AG04449 (cell line): ENCODE results near the gene SLC35F6.
"Not testable (repeated sequence)": the region's sequence is repeated elsewhere in the genome, so short reads cannot be mapped to it uniquely, and the experiment has no call there.

Source experiments
- CTCF ChIA-PET: fragments of 350-600 bp; formaldehyde crosslinking; extraction: SDS; loops from one replicate; lab custom pipeline; 2021; ENCODE audit warnings: antibody characterized with exemption; lab: Yijun Ruan, JAX
- POLR2A ChIA-PET: fragments of 400-600, 350-600 bp; formaldehyde crosslinking; extraction: SDS; loops from one replicate; lab custom pipeline; 2020; ENCODE audit warnings: antibody characterized with exemption, inconsistent platforms; lab: Yijun Ruan, JAX
- DNase-seq: peaks from one replicate; pipeline ENCODE4 v3.0.0-alpha.2; 2010; ENCODE audit warnings: low read depth, low spot score
- H3K4me3 ChIP-seq: 2 replicates; pipeline ENCODE4 v1.5.1; 2011; ENCODE audit warnings: low read depth, mild to moderate bottlenecking, control low read depth, low read length
- CTCF ChIP-seq: IDR thresholded peaks from one replicate; pipeline ENCODE4 v1.5.1; 2011; ENCODE audit warnings: mild to moderate bottlenecking, moderate library complexity, low read length, control low read depth, inconsistent platforms; ENCODE audit not compliant: insufficient read depth; ENCODE audit errors: missing control alignments

Gene SLC35F6

GRCh38 chr2:26793518-26793917 is 29.4 kb downstream of the SLC35F6 start:
- POLR2A ChIA-PET = no interaction called here
- no peak for TF ChIP-seq CTCF
- no peak for DNase-seq
- CTCF ChIA-PET = interaction anchor here (1.2 kb wide), 1 partner anchor 52 kb away, joined by 3 read pairs; no protein-coding TSS in a partner anchor
- no peak overlapping the region for H3K4me3 ChIP-seq

GRCh38 chr2:26795135-26795534 is 31.1 kb downstream of the SLC35F6 start:
- POLR2A ChIA-PET, DNase-seq, H3K4me3 ChIP-seq, CTCF ChIA-PET: not testable (repeated sequence)

GRCh38 chr2:26801328-26801727 is 37.2 kb downstream of the SLC35F6 start:
- DNase-seq = no peak
- TF ChIP-seq CTCF = no peak
- ChIA-PET CTCF (no interaction called here), POLR2A (no interaction called here)
- H3K4me3 ChIP-seq = no peak overlapping the region

- ChIA-PET POLR2A (no interaction called here), CTCF (no interaction called here)
- no peak for DNase-seq
- no peak for TF ChIP-seq CTCF
- H3K4me3 ChIP-seq = no peak overlapping the region
Observed at GRCh38 chr2:26801796-26802195, 37.7 kb downstream of the SLC35F6 start.

- peak; percentile 46 for DNase-seq
- TF ChIP-seq CTCF = no peak
- CTCF ChIA-PET = interaction anchor here (1.4 kb wide), 1 partner anchor 41 kb away, joined by 3 read pairs; no protein-coding TSS in a partner anchor
- POLR2A ChIA-PET = no interaction called here
- no peak overlapping the region for H3K4me3 ChIP-seq
Observed at GRCh38 chr2:26805241-26805676, 41.2 kb downstream of the SLC35F6 start.

- CTCF ChIA-PET = interaction anchor here (1.6 kb wide), 1 partner anchor 39 kb away, joined by 4 read pairs; no protein-coding TSS in a partner anchor
- no peak for DNase-seq
- no peak for TF ChIP-seq CTCF
- POLR2A ChIA-PET = no interaction called here
- no peak overlapping the region for H3K4me3 ChIP-seq
Observed at GRCh38 chr2:26807788-26808460, 43.8 kb downstream of the SLC35F6 start.

GRCh38 chr2:26809211-26809610 is 45.1 kb downstream of the SLC35F6 start:
- no peak for TF ChIP-seq CTCF
- no peak for DNase-seq
- ChIA-PET CTCF (interaction anchor here (1.3 to 1.6 kb wide), 2 partner anchors 10 to 38 kb away, joined by 4 read pairs; no protein-coding TSS in a partner anchor), POLR2A (no interaction called here)
- H3K4me3 ChIP-seq = no peak overlapping the region
